Esophagus squamous epithelium (tissue), 5 donors: ENCODE data around the gene PDAP1. TPM values are rescaled to one million over a fixed set of nuclear protein-coding genes. Genes with fewer than 3 reads are reported as not detected.

ENCODE experiments used
- DNase-seq: peaks from one replicate; lab custom pipeline; 2025; lab: John Stamatoyannopoulos, UW
- H3K27ac ChIP-seq, 4 donors: fragments of 200-600 bp; sonication (generic); one replicate each; pipeline ENCODE4 v1.5.1; 2016 to 2019; ENCODE audit warnings: mild to moderate bottlenecking in 1 of 4
- H3K27me3 ChIP-seq, 4 donors: fragments of 200-600 bp; sonication (generic); 1 replicate in 3 of 4; 2 replicates in 1 of 4; pipeline versions ENCODE4 v1.5.1 to v1.6.0; 2017 to 2021; ENCODE audit warnings: antibody characterized with exemption in 1 of 4
- H3K36me3 ChIP-seq, 3 donors: fragments of 200-600 bp; sonication (generic); one replicate each; pipeline ENCODE4 v1.5.1; 2016 to 2019
- H3K4me1 ChIP-seq, 3 donors: fragments of 200-600 bp; sonication (generic); one replicate each; pipeline ENCODE4 v1.5.1; 2017 to 2019
- H3K4me3 ChIP-seq, 4 donors: fragments of 200-600 bp; sonication (generic); 1 replicate in 3 of 4; 2 replicates in 1 of 4; pipeline ENCODE4 v1.5.1; 2016 to 2019; ENCODE audit warnings: mild to moderate bottlenecking in 2 of 4, moderate library complexity in 1 of 4
- H3K9me3 ChIP-seq, 3 donors: fragments of 200-600 bp; sonication (generic); one replicate each; pipeline ENCODE4 v1.5.1; 2016 to 2019
- POLR2A ChIP-seq, 4 donors: fragments of 450-650 bp; IDR thresholded peaks; one replicate each; pipeline ENCODE4 v1.6.1; 2017; ENCODE audit warnings: antibody characterized with exemption in 4 of 4, mild to moderate bottlenecking in 4 of 4, moderate library complexity in 3 of 4
- WGBS, 2 donors: methylation state at CpG; one replicate each; pipeline ENCODE4 v1.1.5; 2018; 5-methylcytosine and 5-hydroxymethylcytosine counted together
- intact Hi-C: fragments of 100-400 bp; cut with DNase I; formaldehyde crosslinking; loops from one replicate; pipeline ENCODE4 v1.15.0; 2022
- total RNA-seq, 4 donors: library from RNA; depleted of rRNA; stranded (reverse); fragments of >200 nt; gene quantifications; one replicate each; pipeline ENCODE4 v1.1.0, GENCODE V29; 2016
- TF ChIP-seq, protein P1 (sequence below), 6 experiments: fragments of 450-650 bp in 4 of 6; fragments of 200-600 bp in 2 of 6; sonication (generic) in 2 of 6; IDR thresholded peaks; one replicate each; pipeline ENCODE4 v1.5.1; 2016 to 2019; ENCODE audit warnings: antibody characterized with exemption in 6 of 6, mild to moderate bottlenecking in 4 of 6, moderate library complexity in 4 of 6
- donor health status: DM: yes; HTN: yes; CAD: no.

PDAP1 gene
- total RNA-seq, 4 donors from 2014 or later = 79.2 to 120 (median 98.3) TPM

GRCh38 chr7:99403764-99404163, 4.6 kb downstream of the PDAP1 start:
- Histone ChIP-seq H3K27ac (no peak overlapping the region), H3K36me3 (peaks cover 21 to 70% (median 33%) of the 10 kb centered on the region in 3 donors)

DNA sequence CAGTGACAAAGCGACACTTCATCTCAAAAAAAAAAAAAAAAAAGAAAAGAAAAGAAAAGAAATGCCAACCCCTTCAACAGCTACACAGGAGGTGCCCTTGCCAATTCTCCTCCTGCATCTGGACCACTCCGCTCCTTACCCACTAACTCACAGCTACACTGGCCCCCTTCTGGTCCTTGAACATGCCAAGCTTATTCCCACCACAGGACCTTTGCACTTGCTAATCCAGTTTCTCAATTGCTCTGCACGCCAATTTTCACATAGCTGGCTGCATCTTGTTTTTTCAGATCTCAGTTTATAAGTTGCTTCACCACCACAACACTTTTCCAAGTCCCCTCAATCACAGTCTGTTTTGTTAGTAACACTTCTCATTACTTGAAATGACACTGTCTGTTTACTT, 5.5 kb downstream of the PDAP1 start:
- TF ChIP-seq, protein P1, sequence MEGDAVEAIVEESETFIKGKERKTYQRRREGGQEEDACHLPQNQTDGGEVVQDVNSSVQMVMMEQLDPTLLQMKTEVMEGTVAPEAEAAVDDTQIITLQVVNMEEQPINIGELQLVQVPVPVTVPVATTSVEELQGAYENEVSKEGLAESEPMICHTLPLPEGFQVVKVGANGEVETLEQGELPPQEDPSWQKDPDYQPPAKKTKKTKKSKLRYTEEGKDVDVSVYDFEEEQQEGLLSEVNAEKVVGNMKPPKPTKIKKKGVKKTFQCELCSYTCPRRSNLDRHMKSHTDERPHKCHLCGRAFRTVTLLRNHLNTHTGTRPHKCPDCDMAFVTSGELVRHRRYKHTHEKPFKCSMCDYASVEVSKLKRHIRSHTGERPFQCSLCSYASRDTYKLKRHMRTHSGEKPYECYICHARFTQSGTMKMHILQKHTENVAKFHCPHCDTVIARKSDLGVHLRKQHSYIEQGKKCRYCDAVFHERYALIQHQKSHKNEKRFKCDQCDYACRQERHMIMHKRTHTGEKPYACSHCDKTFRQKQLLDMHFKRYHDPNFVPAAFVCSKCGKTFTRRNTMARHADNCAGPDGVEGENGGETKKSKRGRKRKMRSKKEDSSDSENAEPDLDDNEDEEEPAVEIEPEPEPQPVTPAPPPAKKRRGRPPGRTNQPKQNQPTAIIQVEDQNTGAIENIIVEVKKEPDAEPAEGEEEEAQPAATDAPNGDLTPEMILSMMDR (IDR thresholded peaks at IDR 0.05) = no peak
- TF ChIP-seq POLR2A (IDR thresholded peaks at IDR 0.05) = no peak
- Histone ChIP-seq H3K4me1 (peaks cover 16 to 38% (median 17%) of the 10 kb centered on the region in 3 donors), H3K36me3 (peaks cover 25 to 79% (median 37%) of the 10 kb centered on the region in 3 donors), H3K27me3 (no peaks in the 10 kb centered on the region), H3K9me3 (no peaks in the 10 kb centered on the region), H3K4me3 (no peak overlapping the region), H3K27ac (no peak overlapping the region)
- 98% methylated on average over 3 of the region's 3 CpGs for WGBS, 2 donors
- intact Hi-C loops = no loop called here
- no peak for DNase-seq

More at GRCh38 chr7:99403764-99404163, 4.6 kb downstream of the PDAP1 start:
- peaks cover 17 to 39% (median 17%) of the 10 kb centered on the region in 3 donors for H3K4me1 ChIP-seq
- intact Hi-C loops = no loop called here
- no peak overlapping the region for H3K4me3 ChIP-seq
- no peak for DNase-seq
- H3K27me3 ChIP-seq = no peaks in the 10 kb centered on the region
- H3K9me3 ChIP-seq = no peaks in the 10 kb centered on the region
- 88 to 96% methylated on average over 5 of the region's 5 CpGs for WGBS, 2 donors
- no peak for TF ChIP-seq POLR2A (IDR thresholded peaks at IDR 0.05)
- TF ChIP-seq, protein P1 (IDR thresholded peaks at IDR 0.05) = no peak

- Histone ChIP-seq H3K4me3 (no peak overlapping the region), H3K27ac (no peak overlapping the region), H3K4me1 (peaks cover 0 to 6% (median 0%) of the 10 kb centered on the region in 3 donors), H3K9me3 (no peaks in the 10 kb centered on the region), H3K36me3 (peaks cover 32 to 100% (median 53%) of the 10 kb centered on the region in 3 donors), H3K27me3 (no peaks in the 10 kb centered on the region)
- intact Hi-C loops = no loop called here
- no peak for TF ChIP-seq POLR2A (IDR thresholded peaks at IDR 0.05)
- TF ChIP-seq, protein P1 (IDR thresholded peaks at IDR 0.05) = no peak
- no peak for DNase-seq
- WGBS, 2 donors = 64 to 80% methylated on average over 1 to 4 of the region's 6 CpGs
Measured at GRCh38 chr7:99399597-99399996, 8.8 kb downstream of the PDAP1 start.

DNA sequence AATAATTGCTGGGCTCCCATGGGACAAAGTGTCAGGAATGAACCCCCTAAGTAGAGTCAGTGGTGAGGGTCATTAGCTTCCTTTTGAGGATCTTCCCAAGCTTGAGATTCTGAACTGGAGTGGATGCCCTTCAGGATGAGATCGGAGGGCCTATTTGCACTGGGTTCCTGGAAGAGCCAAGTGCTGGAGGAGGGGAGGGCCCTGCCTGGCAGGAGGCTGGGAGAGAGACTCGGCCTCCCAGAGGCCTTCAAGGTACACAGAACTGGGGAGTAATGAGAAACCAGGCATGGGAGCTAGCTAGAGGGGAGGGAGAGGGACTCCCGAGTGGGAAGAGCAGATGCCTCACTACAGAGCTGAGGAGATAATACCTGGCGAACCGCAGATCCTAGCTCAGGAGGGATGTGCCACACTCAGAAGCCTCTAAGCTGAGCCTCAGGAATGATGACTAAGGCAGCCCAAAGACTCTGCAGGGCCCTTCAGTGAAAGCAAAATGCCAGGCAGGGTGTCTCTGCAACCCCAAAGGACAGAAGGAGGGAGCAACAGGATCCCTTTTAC, 9.4 kb downstream of the PDAP1 start:
- H3K27me3 ChIP-seq = no peaks in the 10 kb centered on the region
- H3K36me3 ChIP-seq = peaks cover 32 to 100% (median 53%) of the 10 kb centered on the region in 3 donors
- no peak overlapping the region for H3K4me3 ChIP-seq
- H3K9me3 ChIP-seq = no peaks in the 10 kb centered on the region
- H3K27ac ChIP-seq = no peak overlapping the region
- TF ChIP-seq POLR2A (IDR thresholded peaks at IDR 0.05) = no peak
- TF ChIP-seq, protein P1 (IDR thresholded peaks at IDR 0.05) = no peak
- no peak for DNase-seq
- peaks cover 0 to 1% (median 1%) of the 10 kb centered on the region in 3 donors for H3K4me1 ChIP-seq
- intact Hi-C loops = no loop called here
- WGBS, 2 donors = 49 to 83% methylated on average over 2 to 5 of the region's 5 CpGs

DNA sequence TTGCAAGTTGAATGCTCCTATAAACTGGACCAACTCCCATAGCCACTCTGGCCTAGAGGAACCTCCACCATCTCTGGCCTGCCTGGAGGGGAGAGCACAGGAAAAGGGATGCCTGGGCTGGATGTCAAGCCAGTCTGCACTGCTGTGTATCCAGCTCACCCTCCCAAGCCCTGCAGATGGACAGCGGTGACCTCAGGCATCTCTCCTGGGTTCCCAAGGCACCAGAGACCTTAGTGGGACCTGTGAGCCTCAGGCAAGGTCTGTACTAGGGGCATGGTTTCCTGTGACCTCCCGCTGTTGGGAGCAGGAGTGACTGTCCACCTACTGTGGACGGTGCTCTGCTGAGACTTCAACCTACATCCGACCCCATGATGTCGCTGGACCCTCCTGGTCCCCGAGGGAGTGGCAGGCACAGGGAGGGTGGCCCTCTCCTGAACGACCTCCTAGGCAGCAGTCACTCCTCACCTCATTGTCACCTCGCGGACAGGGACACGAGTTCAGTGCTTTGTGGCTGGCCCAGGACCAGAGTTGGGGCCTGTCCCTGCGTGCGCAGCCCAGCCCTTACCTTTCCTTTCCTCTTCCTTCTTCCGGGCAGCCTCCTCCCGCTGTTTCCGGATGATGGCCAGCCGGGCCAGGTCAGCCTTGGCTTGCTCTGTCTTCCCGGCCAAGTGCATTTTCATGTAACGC, 11.0 kb downstream of the PDAP1 start:
- Histone ChIP-seq H3K4me1 (peaks cover 11 to 15% (median 14%) of the 10 kb centered on the region in 3 donors), H3K4me3 (no peak overlapping the region), H3K27me3 (no peaks in the 10 kb centered on the region), H3K9me3 (no peaks in the 10 kb centered on the region), H3K36me3 (peaks cover 32 to 89% (median 43%) of the 10 kb centered on the region in 3 donors), H3K27ac (no peak overlapping the region)
- no peak for DNase-seq
- TF ChIP-seq, protein P1 (IDR thresholded peaks at IDR 0.05) = no peak
- no peak for TF ChIP-seq POLR2A (IDR thresholded peaks at IDR 0.05)
- WGBS, 2 donors = 70 to 72% methylated on average over 16 to 17 of the region's 18 CpGs
- intact Hi-C loops = no loop called here
